ENCODE measurements around the gene NOL9. TPM values are rescaled to one million over a fixed set of nuclear protein-coding genes. Genes with fewer than 3 reads are reported as not detected.
A peak's percentile ranks its signal among the peaks of the same experiment; 100 is the strongest.

Gene NOL9
- polyA plus RNA-seq, 1 experiment, result 9.5 TPM

GRCh38 chr1:6531996-6532395 lies 22.3 kb downstream of the NOL9 start:
- ChIA-PET CTCF (no interaction called here), POLR2A (no interaction called here)

GRCh38 chr1:6530504-6531160 lies 23.7 kb downstream of the NOL9 start:
- Histone ChIP-seq H3K36me3 (ENCODE audit: control insufficient read depth, insufficient read depth, low read length) (peaks cover 24% of the 10 kb centered on the region), H3K4me3 (ENCODE audit: low read depth, low read length) (no peak overlapping the region), H3K27me3 (ENCODE audit: control insufficient read depth, insufficient read depth, low read length) (no peaks in the 10 kb centered on the region)
- ChIA-PET POLR2A (no interaction called here), CTCF (interaction anchor here (3.9 kb wide), 1 partner anchor 41 kb away, joined by 24 read pairs; the partner anchor contains the start of gene PLEKHG5)
- no peak for TF ChIP-seq CTCF (IDR thresholded peaks at IDR 0.05; ENCODE audit: insufficient read depth, low read depth, low read length)
- no peak for DNase-seq (ENCODE audit: low read depth)

More at GRCh38 chr1:6531996-6532395, 22.3 kb downstream of the NOL9 start:
- DNase-seq (ENCODE audit: low read depth), result no peak
- Histone ChIP-seq H3K4me3 (ENCODE audit: low read depth, low read length) (no peak overlapping the region), H3K36me3 (ENCODE audit: control insufficient read depth, insufficient read depth, low read length) (peaks cover 21% of the 10 kb centered on the region), H3K27me3 (ENCODE audit: control insufficient read depth, insufficient read depth, low read length) (no peaks in the 10 kb centered on the region)
- TF ChIP-seq CTCF (IDR thresholded peaks at IDR 0.05; ENCODE audit: insufficient read depth, low read depth, low read length), result no peak

- TF ChIP-seq CTCF (IDR thresholded peaks at IDR 0.05; ENCODE audit: insufficient read depth, low read depth, low read length), result no peak
- POLR2A ChIA-PET, result no interaction called here
- Histone ChIP-seq H3K36me3 (ENCODE audit: control insufficient read depth, insufficient read depth, low read length) (peaks cover 24% of the 10 kb centered on the region), H3K4me3 (ENCODE audit: low read depth, low read length) (no peak overlapping the region), H3K27me3 (ENCODE audit: control insufficient read depth, insufficient read depth, low read length) (no peaks in the 10 kb centered on the region)
- CTCF ChIA-PET, result interaction anchor here (0.9 to 3.9 kb wide), 4 partner anchors 21 to 90 kb away, joined by 3 to 24 read pairs (median 4); partner anchors contain the start of gene PLEKHG5
- no peak for DNase-seq (ENCODE audit: low read depth)
Measured at GRCh38 chr1:6528492-6528891, 25.8 kb downstream of the NOL9 start.

- Histone ChIP-seq H3K36me3 (ENCODE audit: control insufficient read depth, insufficient read depth, low read length) (peaks cover 15% of the 10 kb centered on the region), H3K4me3 (ENCODE audit: low read depth, low read length) (no peak overlapping the region), H3K27me3 (ENCODE audit: control insufficient read depth, insufficient read depth, low read length) (no peaks in the 10 kb centered on the region)
- POLR2A ChIA-PET, result no interaction called here
- CTCF ChIA-PET, result no interaction called here
- TF ChIP-seq CTCF (IDR thresholded peaks at IDR 0.05; ENCODE audit: insufficient read depth, low read depth, low read length), result no peak
- DNase-seq (ENCODE audit: low read depth), result no peak
Measured at GRCh38 chr1:6526316-6526715, 28.0 kb downstream of the NOL9 start.

GRCh38 chr1:6523566-6523965 lies 30.7 kb downstream of the NOL9 start:
- Histone ChIP-seq H3K27me3 (ENCODE audit: control insufficient read depth, insufficient read depth, low read length) (no peaks in the 10 kb centered on the region), H3K36me3 (ENCODE audit: control insufficient read depth, insufficient read depth, low read length) (peaks cover 10% of the 10 kb centered on the region), H3K4me3 (ENCODE audit: low read depth, low read length) (no peak overlapping the region)
- TF ChIP-seq CTCF (IDR thresholded peaks at IDR 0.05; ENCODE audit: insufficient read depth, low read depth, low read length), result peak; percentile 67
- POLR2A ChIA-PET, result interaction anchor here (0.6 kb wide), 1 partner anchor 24 kb away, joined by 3 read pairs; no protein-coding TSS in a partner anchor
- DNase-seq (ENCODE audit: low read depth), result no peak
- CTCF ChIA-PET, result interaction anchor here (0.6 to 9.5 kb wide), 12 partner anchors 11 to 113 kb away, joined by 3 to 124 read pairs (median 4); partner anchors contain the start of genes NOL9 and PLEKHG5
